Measurements from ENCODE around the gene WWC1.

WWC1 gene

DNA sequence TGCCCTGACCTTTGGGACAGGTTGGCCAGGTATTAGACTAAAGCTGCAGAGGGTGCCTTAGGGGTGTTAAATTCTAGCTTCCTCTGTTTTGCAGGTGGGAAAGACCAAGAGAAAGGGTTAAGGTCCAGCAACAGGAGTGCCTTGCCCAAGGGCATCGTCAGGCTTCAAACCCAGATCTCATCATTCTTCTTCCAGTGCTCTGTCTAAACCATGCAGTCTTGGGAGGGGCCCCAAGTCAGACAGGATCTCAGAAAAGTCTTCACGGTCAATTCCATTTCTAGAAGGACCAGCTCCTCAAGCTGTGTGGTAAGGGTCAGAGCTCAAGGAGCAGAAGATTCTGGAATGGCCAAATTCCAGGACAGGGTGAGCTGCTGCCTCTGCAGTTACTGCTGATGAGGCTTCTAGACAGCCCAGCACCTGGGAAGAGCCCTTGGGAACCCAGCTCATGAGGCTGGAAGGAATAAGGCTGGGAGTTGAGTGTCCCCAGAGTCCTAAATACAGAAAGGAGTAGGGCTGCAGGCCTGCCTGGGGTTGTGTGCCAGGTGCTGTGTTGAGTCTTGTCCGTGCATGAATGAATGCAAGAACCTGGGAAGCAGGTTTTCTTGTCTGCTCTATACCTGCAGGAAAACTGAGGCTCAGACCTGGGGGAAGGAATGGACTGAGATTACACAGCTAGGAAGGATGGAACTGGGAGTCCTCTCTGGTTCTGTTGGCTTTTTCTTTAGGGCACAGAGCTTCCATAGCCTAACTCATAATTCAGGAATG lies 69.3 kb downstream of the WWC1 start:
- no peaks in the 10 kb centered on the region for H3K9me2 ChIP-seq (replicated peaks; ENCODE audit: insufficient read depth, low read length)
- no peaks in the 10 kb centered on the region for H3K9me3 ChIP-seq (replicated peaks; ENCODE audit: insufficient read depth, low read length)
- no peak overlapping the region for H3K9ac ChIP-seq (ENCODE audit: low read length)
- H3K4me1 ChIP-seq (ENCODE audit: low read length): no peaks in the 10 kb centered on the region
- H3K4me3 ChIP-seq (ENCODE audit: low read length): no peak overlapping the region
- peaks cover 45% of the 10 kb centered on the region for H3K79me2 ChIP-seq (ENCODE audit: low read length)
- no peak overlapping the region for H3K4me2 ChIP-seq (ENCODE audit: low read depth, low read length)
- H3F3A ChIP-seq (ENCODE audit: insufficient read depth, low read length): no peaks in the 10 kb centered on the region
- TF ChIP-seq EZH2 (optimal IDR thresholded peaks at IDR 0.05; ENCODE audit: low read depth, low read length): no peak
- TF ChIP-seq, protein P1, sequence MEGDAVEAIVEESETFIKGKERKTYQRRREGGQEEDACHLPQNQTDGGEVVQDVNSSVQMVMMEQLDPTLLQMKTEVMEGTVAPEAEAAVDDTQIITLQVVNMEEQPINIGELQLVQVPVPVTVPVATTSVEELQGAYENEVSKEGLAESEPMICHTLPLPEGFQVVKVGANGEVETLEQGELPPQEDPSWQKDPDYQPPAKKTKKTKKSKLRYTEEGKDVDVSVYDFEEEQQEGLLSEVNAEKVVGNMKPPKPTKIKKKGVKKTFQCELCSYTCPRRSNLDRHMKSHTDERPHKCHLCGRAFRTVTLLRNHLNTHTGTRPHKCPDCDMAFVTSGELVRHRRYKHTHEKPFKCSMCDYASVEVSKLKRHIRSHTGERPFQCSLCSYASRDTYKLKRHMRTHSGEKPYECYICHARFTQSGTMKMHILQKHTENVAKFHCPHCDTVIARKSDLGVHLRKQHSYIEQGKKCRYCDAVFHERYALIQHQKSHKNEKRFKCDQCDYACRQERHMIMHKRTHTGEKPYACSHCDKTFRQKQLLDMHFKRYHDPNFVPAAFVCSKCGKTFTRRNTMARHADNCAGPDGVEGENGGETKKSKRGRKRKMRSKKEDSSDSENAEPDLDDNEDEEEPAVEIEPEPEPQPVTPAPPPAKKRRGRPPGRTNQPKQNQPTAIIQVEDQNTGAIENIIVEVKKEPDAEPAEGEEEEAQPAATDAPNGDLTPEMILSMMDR (IDR thresholded peaks at IDR 0.05; ENCODE audit: low read length): no peak
- no peak for TF ChIP-seq EZH2phosphoT487 (IDR thresholded peaks at IDR 0.05; ENCODE audit: low read length)
- no peak overlapping the region for H2AFZ ChIP-seq (ENCODE audit: low read length)
- no peak overlapping the region for H3K27ac ChIP-seq (ENCODE audit: low read length)
- DNase-seq: no peak
- no peaks in the 10 kb centered on the region for H4K20me1 ChIP-seq (ENCODE audit: insufficient read depth, low read length)
- H3K36me3 ChIP-seq (replicated peaks; ENCODE audit: insufficient read depth, low read length): no peaks in the 10 kb centered on the region
- H3K27me3 ChIP-seq (replicated peaks; ENCODE audit: insufficient read depth, low read length): no peaks in the 10 kb centered on the region

- no peak overlapping the region for H3K4me2 ChIP-seq (ENCODE audit: low read depth, low read length)
- no peaks in the 10 kb centered on the region for H3K27me3 ChIP-seq (replicated peaks; ENCODE audit: insufficient read depth, low read length)
- no peak overlapping the region for H2AFZ ChIP-seq (ENCODE audit: low read length)
- H3K36me3 ChIP-seq (replicated peaks; ENCODE audit: insufficient read depth, low read length): no peaks in the 10 kb centered on the region
- TF ChIP-seq, protein P1 (IDR thresholded peaks at IDR 0.05; ENCODE audit: low read length): no peak
- TF ChIP-seq EZH2phosphoT487 (IDR thresholded peaks at IDR 0.05; ENCODE audit: low read length) (no peak), EZH2 (optimal IDR thresholded peaks at IDR 0.05; ENCODE audit: low read depth, low read length) (no peak)
- H3F3A ChIP-seq (ENCODE audit: insufficient read depth, low read length): no peaks in the 10 kb centered on the region
- no peak for DNase-seq
- no peak overlapping the region for H3K4me3 ChIP-seq (ENCODE audit: low read length)
- H3K27ac ChIP-seq (ENCODE audit: low read length): no peak overlapping the region
- H3K9me2 ChIP-seq (replicated peaks; ENCODE audit: insufficient read depth, low read length): no peaks in the 10 kb centered on the region
- no peaks in the 10 kb centered on the region for H3K9me3 ChIP-seq (replicated peaks; ENCODE audit: insufficient read depth, low read length)
- H4K20me1 ChIP-seq (ENCODE audit: insufficient read depth, low read length): no peaks in the 10 kb centered on the region
- H3K79me2 ChIP-seq (ENCODE audit: low read length): peaks cover 39% of the 10 kb centered on the region
- no peaks in the 10 kb centered on the region for H3K4me1 ChIP-seq (ENCODE audit: low read length)
- H3K9ac ChIP-seq (ENCODE audit: low read length): no peak overlapping the region
Observed at GRCh38 chr5:168362097-168362885, 70.8 kb downstream of the WWC1 start.

DNA sequence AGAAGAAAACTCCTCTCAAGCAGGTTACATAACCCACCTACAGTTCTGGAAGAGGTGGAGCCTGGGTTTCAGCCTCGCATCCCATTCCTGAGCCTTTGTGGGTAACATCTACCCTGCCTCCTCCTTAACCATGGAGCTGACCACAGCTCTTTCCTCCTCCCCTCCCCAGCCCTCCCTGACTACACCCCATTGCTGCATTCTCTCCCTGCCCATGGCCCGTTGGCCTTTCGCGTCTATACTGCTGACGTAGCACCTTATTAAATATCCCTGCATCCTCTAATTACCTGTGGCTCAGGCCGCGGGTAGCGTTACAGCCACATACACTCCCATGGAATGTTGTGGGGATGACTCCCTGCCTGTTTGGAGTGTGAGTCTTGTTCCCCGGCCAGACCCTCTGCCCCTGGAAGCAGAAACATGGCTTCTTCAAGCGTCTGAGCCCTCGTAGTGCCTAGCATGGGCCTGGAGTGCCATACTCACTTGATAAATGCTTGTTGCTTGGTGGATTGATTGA lies 72.8 kb downstream of the WWC1 start:
- no peaks in the 10 kb centered on the region for H3F3A ChIP-seq (ENCODE audit: insufficient read depth, low read length)
- no peak overlapping the region for H3K4me3 ChIP-seq (ENCODE audit: low read length)
- no peak for DNase-seq
- H3K9me2 ChIP-seq (replicated peaks; ENCODE audit: insufficient read depth, low read length): no peaks in the 10 kb centered on the region
- no peak for TF ChIP-seq EZH2phosphoT487 (IDR thresholded peaks at IDR 0.05; ENCODE audit: low read length)
- no peaks in the 10 kb centered on the region for H3K36me3 ChIP-seq (replicated peaks; ENCODE audit: insufficient read depth, low read length)
- peaks cover 32% of the 10 kb centered on the region for H3K79me2 ChIP-seq (ENCODE audit: low read length)
- H3K9me3 ChIP-seq (replicated peaks; ENCODE audit: insufficient read depth, low read length): no peaks in the 10 kb centered on the region
- no peak overlapping the region for H3K27ac ChIP-seq (ENCODE audit: low read length)
- H3K27me3 ChIP-seq (replicated peaks; ENCODE audit: insufficient read depth, low read length): no peaks in the 10 kb centered on the region
- H3K4me2 ChIP-seq (ENCODE audit: low read depth, low read length): no peak overlapping the region
- H3K4me1 ChIP-seq (ENCODE audit: low read length): no peaks in the 10 kb centered on the region
- no peak overlapping the region for H3K9ac ChIP-seq (ENCODE audit: low read length)
- no peak overlapping the region for H2AFZ ChIP-seq (ENCODE audit: low read length)
- H4K20me1 ChIP-seq (ENCODE audit: insufficient read depth, low read length): no peaks in the 10 kb centered on the region
